ENCODE measurements around the gene FSHR.

The FSHR gene

GRCh38 chr2:49026706-49027105 lies 127.6 kb downstream of the FSHR start:
- Histone ChIP-seq H3K27me3 (no peaks in the 10 kb centered on the region), H3K27ac (no peak overlapping the region), H3K36me3 (no peaks in the 10 kb centered on the region), H3K4me3 (ENCODE audit: low read depth in 1 of 2, low read length in 1 of 2) (no peak overlapping the region), H3K4me1 (ENCODE audit: control insufficient read depth in 1 of 2, insufficient read depth in 1 of 2, low read depth in 1 of 2, low read length in 1 of 2) (no peaks in the 10 kb centered on the region), H3K9me3 (no peaks in the 10 kb centered on the region)
- TF ChIP-seq CTCF (IDR thresholded peaks at IDR 0.05), result no peak

GRCh38 chr2:49021271-49021670 lies 133.0 kb downstream of the FSHR start:
- Histone ChIP-seq H3K27me3 (no peaks in the 10 kb centered on the region), H3K9me3 (no peaks in the 10 kb centered on the region), H3K36me3 (no peaks in the 10 kb centered on the region), H3K27ac (no peak overlapping the region), H3K4me1 (ENCODE audit: control insufficient read depth in 1 of 2, insufficient read depth in 1 of 2, low read depth in 1 of 2, low read length in 1 of 2) (no peaks in the 10 kb centered on the region), H3K4me3 (ENCODE audit: low read depth in 1 of 2, low read length in 1 of 2) (no peak overlapping the region)
- no peak for TF ChIP-seq CTCF (IDR thresholded peaks at IDR 0.05)

- Histone ChIP-seq H3K9me3 (no peaks in the 10 kb centered on the region), H3K27ac (no peak overlapping the region), H3K4me3 (ENCODE audit: low read depth in 1 of 2, low read length in 1 of 2) (no peak overlapping the region), H3K4me1 (ENCODE audit: control insufficient read depth in 1 of 2, insufficient read depth in 1 of 2, low read depth in 1 of 2, low read length in 1 of 2) (no peaks in the 10 kb centered on the region), H3K36me3 (no peaks in the 10 kb centered on the region), H3K27me3 (no peaks in the 10 kb centered on the region)
- no peak for TF ChIP-seq CTCF (IDR thresholded peaks at IDR 0.05)
Observed at GRCh38 chr2:49005261-49005660, 149.1 kb downstream of the FSHR start.

GRCh38 chr2:49004036-49004626 lies 150.2 kb downstream of the FSHR start:
- Histone ChIP-seq H3K4me3 (ENCODE audit: low read depth in 1 of 2, low read length in 1 of 2) (no peak overlapping the region), H3K27me3 (no peaks in the 10 kb centered on the region), H3K36me3 (no peaks in the 10 kb centered on the region), H3K9me3 (no peaks in the 10 kb centered on the region), H3K27ac (no peak overlapping the region), H3K4me1 (ENCODE audit: control insufficient read depth in 1 of 2, insufficient read depth in 1 of 2, low read depth in 1 of 2, low read length in 1 of 2) (no peaks in the 10 kb centered on the region)
- TF ChIP-seq CTCF (IDR thresholded peaks at IDR 0.05), result no peak

GRCh38 chr2:49003201-49003600 lies 151.1 kb downstream of the FSHR start:
- no peak for TF ChIP-seq CTCF (IDR thresholded peaks at IDR 0.05)
- Histone ChIP-seq H3K27ac (no peak overlapping the region), H3K9me3 (no peaks in the 10 kb centered on the region)

GRCh38 chr2:49002750-49003149 lies 151.6 kb downstream of the FSHR start:
- TF ChIP-seq CTCF (IDR thresholded peaks at IDR 0.05), result no peak
- no peak overlapping the region for H3K4me3 ChIP-seq (ENCODE audit: low read depth in 1 of 2, low read length in 1 of 2)
- no peaks in the 10 kb centered on the region for H3K36me3 ChIP-seq
- H3K27ac ChIP-seq, result no peak overlapping the region
- H3K9me3 ChIP-seq, result no peaks in the 10 kb centered on the region
- no peaks in the 10 kb centered on the region for H3K27me3 ChIP-seq
- H3K4me1 ChIP-seq (ENCODE audit: control insufficient read depth in 1 of 2, insufficient read depth in 1 of 2, low read depth in 1 of 2, low read length in 1 of 2), result no peaks in the 10 kb centered on the region

More at GRCh38 chr2:49003201-49003600, 151.1 kb downstream of the FSHR start:
- Histone ChIP-seq H3K27me3 (no peaks in the 10 kb centered on the region), H3K4me1 (ENCODE audit: control insufficient read depth in 1 of 2, insufficient read depth in 1 of 2, low read depth in 1 of 2, low read length in 1 of 2) (no peaks in the 10 kb centered on the region), H3K4me3 (ENCODE audit: low read depth in 1 of 2, low read length in 1 of 2) (no peak overlapping the region), H3K36me3 (no peaks in the 10 kb centered on the region)
